Dermis microvascular lymphatic vessel endothelial cell (primary cell): ENCODE results near the gene DTNA. TPM values are rescaled to one million over a fixed set of nuclear protein-coding genes. Genes with fewer than 3 reads are reported as not detected.

Experiments
- DNase-seq, 2 donors: peaks; one replicate each; pipeline versions ENCODE4 v3.0.0 to v3.0.0-alpha.2; 2010; ENCODE audit warnings: low read depth in 2 of 2
- total RNA-seq: library from RNA; depleted of rRNA; stranded (reverse); fragments of >200 nt; gene quantifications from 2 replicates; pipeline ENCODE4 v1.2.1, GENCODE V29; 2014

The DTNA gene
- total RNA-seq, 1 donor from 2014 or later, result 0.90 TPM

DNA sequence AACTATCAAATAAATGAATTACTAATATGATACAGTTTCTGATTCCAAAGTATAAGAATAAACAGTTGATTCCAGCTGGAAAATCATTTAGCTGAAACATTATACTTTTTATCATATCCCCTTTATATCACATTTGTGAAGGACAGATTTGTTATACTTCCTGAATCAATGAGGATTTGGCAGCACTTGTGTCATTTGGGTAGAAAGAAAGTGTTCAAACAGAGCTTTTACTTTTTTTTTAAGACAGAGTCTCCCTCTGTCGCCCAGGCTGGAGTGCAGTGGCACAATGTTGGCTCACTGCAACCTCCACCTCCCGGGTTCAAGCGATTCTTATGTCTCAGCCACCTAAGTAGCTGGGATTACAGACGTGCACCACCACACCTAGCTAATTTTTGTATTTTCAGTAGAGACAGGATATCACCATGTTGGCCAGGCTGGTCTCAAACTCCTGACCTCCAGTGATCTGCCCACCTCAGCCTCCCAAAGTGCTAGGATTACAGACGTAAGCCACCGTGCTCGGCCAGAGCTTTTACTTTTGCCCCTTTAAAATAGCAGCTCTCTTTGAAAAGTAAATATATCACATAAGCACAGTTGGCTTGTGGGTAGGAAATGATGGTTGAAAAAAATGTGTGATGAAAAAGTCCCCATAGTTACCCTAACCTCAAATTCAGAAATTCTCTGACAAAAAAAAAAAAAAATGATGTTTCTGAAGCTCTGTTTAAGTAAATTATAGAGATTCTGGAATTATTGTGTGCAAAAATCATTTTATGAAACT is 95.2 kb downstream of the DTNA start:
- no peak for DNase-seq

DNA sequence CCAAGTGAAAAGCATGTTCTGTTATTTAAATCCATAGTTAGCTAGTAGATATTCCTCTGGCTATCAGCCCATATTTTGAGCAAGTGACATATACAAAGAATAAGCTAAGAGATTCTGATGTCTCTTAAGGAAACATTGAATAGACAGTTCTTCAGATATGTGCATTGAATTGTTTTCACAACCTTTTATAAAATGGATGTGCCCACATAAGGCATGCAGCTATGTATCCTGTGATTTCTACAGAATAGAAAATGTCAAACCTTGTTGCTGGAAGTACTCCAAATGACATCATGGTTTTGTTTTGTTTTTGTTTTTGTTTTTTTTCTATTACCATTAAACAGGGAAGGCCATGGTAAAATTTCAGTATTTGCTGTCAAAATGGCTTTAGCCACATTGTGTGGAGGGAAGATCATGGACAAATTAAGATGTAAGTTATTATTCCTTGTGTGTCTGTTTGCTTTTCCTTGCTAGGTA is 95.8 kb downstream of the DTNA start:
- DNase-seq, result no peak

DNA sequence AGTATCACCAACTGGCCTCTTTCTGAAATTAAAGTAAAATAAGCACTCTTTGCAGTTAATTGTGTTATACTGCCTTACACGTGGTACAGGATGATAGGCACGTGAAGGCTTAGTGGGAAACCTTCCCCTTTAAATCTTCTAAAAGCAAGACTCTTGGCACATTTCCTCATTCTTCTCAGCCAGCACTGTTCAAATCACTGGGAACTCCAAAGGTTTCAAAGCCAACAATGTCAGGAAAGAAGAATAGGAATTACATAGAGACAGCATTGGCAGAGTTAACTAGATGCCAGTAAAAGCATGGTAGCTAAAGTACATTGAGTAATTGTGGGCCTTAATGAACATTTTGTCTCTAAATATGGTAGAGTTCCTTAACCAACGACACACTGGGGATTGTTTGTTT is 96.4 kb downstream of the DTNA start:
- DNase-seq, result peak in 1 of 2 donors; percentile 17

DNA sequence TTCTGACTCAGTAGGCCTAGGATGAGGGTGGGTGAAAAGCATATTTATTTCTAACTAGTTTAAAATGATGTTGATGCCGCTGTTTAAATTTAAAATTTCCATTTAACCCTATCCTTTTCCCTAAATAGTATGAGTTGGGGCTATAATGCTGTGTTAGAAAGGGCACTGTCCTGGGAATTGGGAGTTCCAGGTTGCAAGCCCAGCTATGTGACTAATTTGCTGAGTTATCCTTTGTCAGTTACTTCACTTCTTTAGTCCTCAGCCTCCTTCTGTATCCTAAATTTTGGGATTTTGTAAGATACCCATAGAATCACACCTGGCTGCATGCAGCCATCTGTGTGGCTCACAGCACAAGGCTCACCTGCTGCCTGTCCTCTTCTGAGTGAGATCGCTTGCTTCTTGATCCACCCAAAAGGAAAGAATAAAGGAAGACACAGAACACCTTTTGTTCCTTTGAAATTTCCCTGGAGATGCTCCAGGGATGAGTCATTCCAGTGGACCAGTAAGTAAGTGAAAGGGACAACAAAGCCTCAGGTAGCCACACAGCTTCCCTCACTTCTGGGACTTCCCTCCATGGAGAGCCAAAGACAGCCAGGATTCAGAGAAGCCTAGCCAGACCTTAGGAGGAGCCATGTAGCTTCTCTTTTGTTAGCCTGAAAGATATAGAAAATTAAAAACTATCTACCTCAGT is 97.2 kb downstream of the DTNA start:
- DNase-seq, result no peak

- DNase-seq, result no peak
These were observed 98.3 kb downstream of the DTNA start for GRCh38 chr18:34808389-34808788.

DNA sequence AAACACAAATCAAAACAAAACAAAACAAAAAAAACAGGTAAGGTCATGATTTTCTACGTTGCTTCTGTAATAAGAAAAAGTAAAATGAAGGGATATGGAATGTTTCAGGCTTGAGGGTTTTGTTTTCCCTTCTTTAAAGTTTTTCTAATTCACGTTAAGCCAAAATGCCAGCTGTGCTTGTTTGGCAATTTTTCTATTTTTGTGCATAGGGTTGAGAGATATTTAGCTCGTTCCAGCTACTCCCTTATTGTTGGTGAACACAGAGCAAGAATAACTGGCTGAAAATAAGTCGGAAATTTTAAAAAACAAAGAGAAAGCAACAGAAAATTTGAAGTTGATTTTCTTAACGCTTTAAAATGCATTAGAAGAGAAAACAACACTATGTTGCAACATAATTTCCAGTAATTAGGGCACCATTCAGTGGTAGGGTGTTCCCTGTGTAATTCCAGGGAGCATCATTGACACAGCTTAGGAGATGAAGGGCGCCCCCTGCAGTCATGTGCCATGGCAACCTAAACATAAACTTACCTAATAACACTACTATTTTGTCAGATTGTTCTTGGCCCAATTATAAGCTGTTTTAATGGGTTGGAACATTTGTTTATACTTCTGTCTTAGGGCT is 99.5 kb downstream of the DTNA start:
- peak in 1 of 2 donors; percentile 52 for DNase-seq

DNA sequence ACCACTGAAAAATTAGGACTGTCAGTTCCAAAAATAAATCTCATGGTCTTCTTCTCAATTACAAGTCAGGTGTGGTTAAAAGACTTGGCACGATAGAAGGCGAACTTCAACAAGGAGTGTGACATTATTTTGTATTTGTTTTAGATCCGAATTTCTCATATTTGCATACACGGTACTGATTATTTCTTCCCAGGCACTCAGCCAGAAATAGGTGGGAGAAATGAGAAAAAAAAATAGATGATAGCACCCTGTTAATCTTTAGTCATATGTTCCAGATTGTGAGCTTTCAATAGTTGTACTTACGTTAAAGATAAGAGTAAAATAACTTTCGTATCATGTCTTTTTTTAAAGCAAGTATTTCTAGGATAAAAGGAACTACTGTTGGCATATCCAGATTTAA is 106.1 kb downstream of the DTNA start:
- DNase-seq, result no peak

GRCh38 chr18:34817636-34818035 is 107.5 kb downstream of the DTNA start:
- DNase-seq, result no peak

GRCh38 chr18:34818064-34818463 is 108.0 kb downstream of the DTNA start:
- no peak for DNase-seq

- DNase-seq, result no peak
These were observed 110.4 kb downstream of the DTNA start for GRCh38 chr18:34820360-34821065.

GRCh38 chr18:34821669-34822210 is 111.6 kb downstream of the DTNA start:
- DNase-seq, result no peak

DNA sequence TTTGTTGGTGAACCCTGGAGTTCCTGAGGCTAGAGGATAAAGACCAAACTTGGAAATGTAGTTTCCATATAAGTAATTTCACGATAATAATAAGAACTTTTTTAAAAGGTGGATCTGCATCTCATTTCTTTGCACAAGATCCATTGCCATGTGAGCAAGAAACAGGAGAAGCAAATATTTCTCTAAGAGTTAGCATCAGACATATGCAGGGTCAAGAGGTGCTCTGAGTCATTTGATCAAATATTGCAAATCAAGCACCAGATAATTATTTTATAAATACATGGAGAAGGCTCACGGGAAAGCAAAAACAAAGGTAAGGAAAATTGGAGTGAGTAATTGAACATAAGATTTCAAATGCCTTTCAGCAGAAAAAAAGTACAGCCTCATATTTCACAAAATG is 118.0 kb downstream of the DTNA start:
- DNase-seq, result no peak

- DNase-seq, result no peak
These were observed 124.8 kb downstream of the DTNA start for GRCh38 chr18:34834897-34835296.

DNA sequence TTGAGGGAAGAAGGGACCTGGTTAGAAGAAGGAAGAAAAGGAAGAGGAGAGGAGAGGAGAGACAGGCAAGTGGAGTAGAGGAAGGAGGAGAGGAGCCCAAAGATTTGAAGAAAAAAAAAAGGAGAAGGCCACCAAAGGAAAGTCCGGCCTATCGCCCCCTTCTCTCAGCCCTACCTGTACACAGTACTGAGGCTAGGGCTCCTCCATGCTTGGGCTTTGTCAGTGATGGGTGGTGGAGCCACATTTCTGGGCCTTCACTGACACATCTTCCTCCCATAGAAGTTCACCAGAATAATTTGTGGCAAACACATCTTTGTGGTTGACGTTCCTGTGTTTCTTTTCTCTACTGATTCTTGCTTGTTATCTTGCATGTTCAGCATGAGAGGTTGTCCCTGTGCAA is 125.4 kb downstream of the DTNA start:
- no peak for DNase-seq

DNA sequence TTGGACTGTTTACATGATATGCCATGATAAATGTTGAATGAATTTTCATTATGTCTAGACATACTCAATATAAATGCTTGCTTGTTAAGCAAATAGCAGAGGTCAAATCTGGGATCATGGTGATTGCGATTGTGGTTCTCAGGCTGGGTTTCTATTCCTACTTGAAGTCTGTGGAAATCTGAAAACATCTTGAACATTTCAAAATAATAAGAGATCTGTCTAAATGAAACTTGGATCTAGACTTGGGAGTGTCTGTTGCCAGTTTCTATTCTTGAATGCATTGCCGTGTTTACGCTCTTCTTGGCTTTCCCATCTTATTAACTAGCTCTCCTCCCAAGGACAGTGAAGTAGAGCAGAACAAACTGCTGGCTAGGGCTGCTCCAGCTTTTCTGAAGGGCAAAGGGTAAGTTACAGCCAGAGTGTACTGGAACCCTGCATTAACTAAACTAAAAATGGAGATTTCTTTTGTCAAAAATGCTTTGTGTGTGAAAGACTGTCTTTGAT is 127.7 kb downstream of the DTNA start:
- no peak for DNase-seq

- no peak for DNase-seq
These were observed 128.6 kb downstream of the DTNA start for GRCh38 chr18:34838669-34839068.

GRCh38 chr18:34840256-34840826 is 130.2 kb downstream of the DTNA start:
- no peak for DNase-seq

DNA sequence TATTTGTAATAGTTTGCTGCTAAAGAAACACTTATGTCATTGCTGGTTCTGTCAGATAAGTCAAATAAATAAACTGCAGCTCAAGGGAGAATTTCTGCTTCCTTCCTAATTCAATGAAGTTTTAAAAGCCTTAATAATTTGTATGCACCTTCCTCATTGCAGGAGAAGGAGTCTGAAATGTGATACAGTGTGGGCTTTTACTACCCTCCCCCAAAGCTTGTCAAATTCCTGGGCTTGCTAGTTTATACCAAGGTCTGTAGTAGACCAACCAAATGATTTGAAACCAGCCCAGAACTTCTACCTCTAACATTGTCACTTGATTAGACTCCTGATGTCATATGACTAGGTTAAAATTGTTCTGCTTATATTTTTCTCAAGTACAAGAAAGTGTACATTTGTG is 131.8 kb downstream of the DTNA start:
- no peak for DNase-seq

GRCh38 chr18:34844072-34844471 is 134.0 kb downstream of the DTNA start:
- DNase-seq, result no peak

DNA sequence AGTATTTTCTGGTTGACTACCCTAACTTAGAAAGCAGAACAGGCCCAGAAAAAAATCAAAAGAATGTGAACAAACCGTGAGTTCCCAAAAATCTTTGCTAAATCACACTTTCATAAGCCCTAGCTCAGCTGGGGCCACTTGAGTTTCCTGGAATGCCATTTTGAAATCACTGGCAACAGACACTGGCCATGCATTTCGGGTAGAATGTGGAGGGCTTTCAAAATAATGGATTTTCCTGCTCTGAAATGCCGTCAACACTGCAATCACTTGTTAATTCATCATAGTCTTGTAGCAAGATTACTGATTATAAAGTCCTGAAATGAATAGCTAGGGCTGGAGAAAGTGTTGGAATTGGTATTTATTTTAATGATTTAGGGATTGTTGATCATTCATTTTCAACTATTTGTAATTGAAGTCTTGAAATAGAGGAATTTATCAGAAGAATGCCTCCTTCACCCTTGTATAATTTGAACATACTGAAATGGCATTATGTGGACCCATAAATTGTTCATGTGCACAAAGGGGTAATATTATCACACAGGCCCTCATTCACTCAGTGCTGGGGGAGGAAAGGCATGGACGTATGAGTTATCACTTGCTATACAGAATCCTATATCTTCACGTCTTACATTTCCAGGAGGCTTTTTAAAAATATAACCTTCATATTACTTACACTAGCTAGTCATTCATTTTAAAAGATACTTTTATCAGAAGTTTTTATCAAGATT is 134.8 kb downstream of the DTNA start:
- DNase-seq, result no peak
